Common myeloid progenitor, CD34-positive (primary cell): ENCODE data around the gene SIM2.

Experiments
- CTCF ChIA-PET: fragments of 350-600 bp; sonication (Branson Sonifier 250); formaldehyde crosslinking; loops from one replicate; lab custom pipeline; 2021; ENCODE audit warnings: antibody characterized with exemption; lab: Charles Lee
- POLR2A ChIA-PET: fragments of 350-600 bp; sonication (Branson Sonifier 250); formaldehyde crosslinking; loops from one replicate; lab custom pipeline; 2021; ENCODE audit warnings: antibody characterized with exemption; lab: Charles Lee
- DNase-seq, 3 donors: peaks; one replicate each; pipeline versions ENCODE4 v3.0.0 to v3.0.0-alpha.2; 2013
- H3K27ac ChIP-seq, 2 experiments: 1 replicate in 1 of 2; 2 replicates in 1 of 2; pipeline ENCODE4 v1.7.0; 2013; ENCODE audit warnings: inconsistent platforms in 2 of 2, low read length in 2 of 2, mild to moderate bottlenecking in 2 of 2, low read depth in 1 of 2, moderate library complexity in 1 of 2; ENCODE audit not compliant: severe bottlenecking in 2 of 2, insufficient read depth in 1 of 2, poor library complexity in 1 of 2
- H3K27me3 ChIP-seq, 5 experiments: replicated peaks in 2 of 5; 1 replicate in 3 of 5; 2 replicates in 2 of 5; pipeline versions ENCODE4 v1.6.1 to v1.7.0; 2013; ENCODE audit warnings: low read length in 4 of 5, mild to moderate bottlenecking in 2 of 5, moderate library complexity in 2 of 5, inconsistent platforms in 1 of 5; ENCODE audit not compliant: insufficient read depth in 5 of 5, control insufficient read depth in 4 of 5
- H3K36me3 ChIP-seq, 4 experiments: 1 replicate in 2 of 4; 2 replicates in 2 of 4; pipeline versions ENCODE4 v1.6.1 to v1.7.0; 2013; ENCODE audit warnings: low read length in 3 of 4, control low read depth in 1 of 4, mild to moderate bottlenecking in 1 of 4; ENCODE audit not compliant: control insufficient read depth in 4 of 4, insufficient read depth in 4 of 4
- H3K4me1 ChIP-seq, 4 experiments: 1 replicate in 3 of 4; 2 replicates in 1 of 4; pipeline versions ENCODE4 v1.6.1 to v1.7.1; 2013; ENCODE audit warnings: low read length in 3 of 4, mild to moderate bottlenecking in 3 of 4, control low read depth in 1 of 4, inconsistent platforms in 1 of 4, moderate library complexity in 1 of 4; ENCODE audit not compliant: control insufficient read depth in 4 of 4, insufficient read depth in 4 of 4; ENCODE audit errors: control extremely low read depth in 1 of 4
- H3K4me3 ChIP-seq, 7 experiments: 1 replicate in 4 of 7; 2 replicates in 3 of 7; pipeline versions ENCODE4 v1.5.1 to v1.7.0; 2013; ENCODE audit warnings: mild to moderate bottlenecking in 7 of 7, low read length in 6 of 7, moderate library complexity in 6 of 7, inconsistent platforms in 2 of 7, low read depth in 2 of 7, control low read depth in 1 of 7; ENCODE audit not compliant: insufficient read depth in 4 of 7, control insufficient read depth in 1 of 7; ENCODE audit errors: extremely low read depth in 1 of 7
- H3K9me3 ChIP-seq, 5 experiments: 1 replicate in 4 of 5; 2 replicates in 1 of 5; pipeline versions ENCODE4 v1.6.1 to v1.7.1; 2013; ENCODE audit warnings: low read length in 4 of 5, mild to moderate bottlenecking in 2 of 5, inconsistent platforms in 1 of 5, low read depth in 1 of 5, moderate library complexity in 1 of 5; ENCODE audit not compliant: control insufficient read depth in 4 of 5, insufficient read depth in 2 of 5; ENCODE audit errors: control extremely low read depth in 1 of 5
- whole genome bisulfite sequencing: methylation state at CpG from one replicate; pipeline ENCODE4 v1.1.5; 2013; ENCODE audit not compliant: insufficient coverage; 5-methylcytosine and 5-hydroxymethylcytosine counted together

SIM2 gene

DNA sequence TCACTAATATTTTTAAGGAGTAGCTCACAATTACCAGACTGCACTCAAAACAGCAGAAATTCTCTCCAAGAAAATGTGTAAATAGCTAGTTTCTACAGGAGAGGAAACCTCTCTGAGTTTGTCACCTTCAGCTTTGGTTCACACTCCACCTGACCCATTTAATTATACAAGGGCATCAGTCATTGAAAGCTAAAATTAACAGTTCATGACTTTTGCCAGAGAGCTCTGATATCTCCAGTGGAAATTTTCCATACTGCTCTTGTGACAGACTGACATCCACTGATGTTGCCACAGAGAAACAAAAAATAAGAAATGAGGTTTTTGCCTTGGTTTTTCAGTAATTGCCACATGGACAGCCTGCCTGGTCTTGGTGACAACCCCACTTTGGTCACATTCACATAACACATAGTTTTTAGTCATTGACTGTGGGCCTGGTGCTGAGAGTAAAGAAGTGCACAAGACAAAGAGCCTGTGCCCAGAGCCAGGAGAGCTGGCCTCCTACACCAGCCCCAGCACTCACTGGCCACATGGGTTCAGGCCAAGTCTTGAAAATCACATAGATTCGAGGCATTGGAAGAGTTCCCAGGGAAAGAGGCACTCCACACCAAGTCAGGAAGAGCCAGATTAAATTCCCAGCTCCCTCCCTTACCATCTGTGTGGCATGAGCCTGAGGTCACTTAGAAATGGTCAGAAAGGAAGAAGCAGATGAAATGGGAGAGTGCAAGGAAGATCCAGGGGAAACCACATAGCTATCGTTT, 13.8 kb upstream of the SIM2 start:
- H3K9me3 ChIP-seq, result peaks cover 4 to 23% (median 16%) of the 10 kb centered on the region in 5 experiments
- H3K27me3 ChIP-seq, result peaks cover 9 to 83% (median 28%) of the 10 kb centered on the region in 5 experiments
- no peak for DNase-seq
- WGBS, result no CpG with 5 or more reads among the region's 2 CpGs
- no peaks in the 10 kb centered on the region for H3K36me3 ChIP-seq
- no peak overlapping the region for H3K27ac ChIP-seq
- ChIA-PET POLR2A (no interaction called here), CTCF (interaction anchor here (1.2 kb wide), 1 partner anchor 54 kb away, joined by 4 read pairs; no protein-coding TSS in a partner anchor)
- no peak overlapping the region for H3K4me3 ChIP-seq
- H3K4me1 ChIP-seq, result no peaks in the 10 kb centered on the region

DNA sequence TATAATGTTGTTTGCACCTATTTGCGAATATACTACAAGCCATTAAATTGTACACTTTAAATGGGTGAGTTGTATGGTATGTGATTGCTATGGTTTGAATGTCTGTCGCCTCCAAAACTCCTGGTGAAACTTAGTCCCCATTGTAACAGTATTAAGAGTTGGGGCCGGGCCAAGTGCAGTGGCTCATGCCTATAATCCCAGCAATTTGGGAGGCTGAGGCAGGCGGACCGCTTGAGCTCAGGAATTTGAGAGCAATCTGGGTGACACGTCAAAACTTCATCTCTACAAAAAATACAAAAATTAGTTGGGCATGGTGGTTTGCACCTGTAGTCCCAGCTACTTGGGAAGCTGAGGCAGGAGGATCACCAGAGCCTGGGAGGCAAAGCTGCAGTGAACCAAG, 12.0 kb upstream of the SIM2 start:
- 93% methylated on average over 2 of the region's 6 CpGs for WGBS
- Histone ChIP-seq H3K27me3 (peaks cover 17 to 92% (median 41%) of the 10 kb centered on the region in 5 experiments), H3K36me3 (no peaks in the 10 kb centered on the region), H3K27ac (no peak overlapping the region), H3K9me3 (peaks cover 0 to 11% (median 2%) of the 10 kb centered on the region in 5 experiments), H3K4me1 (no peaks in the 10 kb centered on the region), H3K4me3 (no peak overlapping the region)
- no peak for DNase-seq
- ChIA-PET CTCF (interaction anchor here (0.7 to 0.8 kb wide), 2 partner anchors 22 to 265 kb away, joined by 3 read pairs; no protein-coding TSS in a partner anchor), POLR2A (no interaction called here)

DNA sequence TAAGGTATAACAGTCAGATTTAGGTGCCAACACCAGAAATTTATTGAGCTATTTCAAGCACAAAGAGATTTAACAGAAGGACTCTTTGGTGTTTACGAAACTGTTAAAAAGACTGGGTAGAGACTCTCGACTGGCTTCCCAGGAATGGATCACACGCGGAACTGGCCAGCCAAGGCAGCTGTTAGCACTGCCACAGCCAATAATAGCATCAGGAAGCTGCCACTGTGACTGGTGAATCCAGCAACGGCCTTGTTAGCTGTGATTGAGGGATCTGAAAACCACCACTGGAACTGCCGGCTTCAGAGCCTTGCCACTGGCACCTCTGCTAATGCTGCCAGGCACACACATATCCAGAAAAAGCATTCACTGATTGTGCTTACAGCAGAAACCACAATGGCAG, 10.6 kb upstream of the SIM2 start:
- ChIA-PET CTCF (interaction anchor here (0.9 kb wide), 1 partner anchor 13 kb away, joined by 3 read pairs; no protein-coding TSS in a partner anchor), POLR2A (no interaction called here)
- no peak for DNase-seq
- Histone ChIP-seq H3K9me3 (peaks cover 0 to 10% (median 2%) of the 10 kb centered on the region in 5 experiments), H3K4me1 (peaks cover 0 to 2% (median 0%) of the 10 kb centered on the region in 4 experiments), H3K36me3 (no peaks in the 10 kb centered on the region), H3K27ac (no peak overlapping the region), H3K4me3 (no peak overlapping the region), H3K27me3 (peaks cover 15 to 95% (median 49%) of the 10 kb centered on the region in 5 experiments)
- 30% methylated on average over 6 of the region's 6 CpGs for WGBS

DNA sequence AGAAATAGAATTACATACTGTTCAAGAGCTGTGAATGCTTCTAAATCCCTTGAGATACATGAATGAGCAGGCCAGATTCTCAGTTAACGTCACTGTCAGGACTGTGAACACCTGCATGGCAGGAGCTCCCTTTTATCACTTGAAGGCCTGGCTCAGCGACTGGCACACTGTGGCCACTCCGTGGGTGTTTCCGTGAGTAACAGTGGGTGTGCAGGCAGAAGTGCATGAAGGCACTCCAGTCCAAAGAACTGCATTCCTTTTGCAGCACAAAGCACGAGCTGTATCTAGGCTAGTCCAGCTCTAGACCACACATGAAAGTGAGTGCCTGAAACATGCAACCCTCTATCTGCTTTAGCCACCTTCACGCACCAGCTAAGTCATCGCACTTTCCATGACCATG, 9.6 kb upstream of the SIM2 start:
- peaks cover 0 to 10% (median 2%) of the 10 kb centered on the region in 5 experiments for H3K9me3 ChIP-seq
- H3K27me3 ChIP-seq, result peaks cover 11 to 96% (median 49%) of the 10 kb centered on the region in 5 experiments
- ChIA-PET CTCF (interaction anchor here (1.4 kb wide), 1 partner anchor 24 kb away, joined by 3 read pairs; no protein-coding TSS in a partner anchor), POLR2A (interaction anchor here (0.5 kb wide), 1 partner anchor 141 kb away, joined by 3 read pairs; no protein-coding TSS in a partner anchor)
- DNase-seq, result no peak
- no peak overlapping the region for H3K27ac ChIP-seq
- no peak overlapping the region for H3K4me3 ChIP-seq
- H3K4me1 ChIP-seq, result peaks cover 0 to 2% (median 0%) of the 10 kb centered on the region in 4 experiments
- 85% methylated on average over 7 of the region's 7 CpGs for WGBS
- no peaks in the 10 kb centered on the region for H3K36me3 ChIP-seq

DNA sequence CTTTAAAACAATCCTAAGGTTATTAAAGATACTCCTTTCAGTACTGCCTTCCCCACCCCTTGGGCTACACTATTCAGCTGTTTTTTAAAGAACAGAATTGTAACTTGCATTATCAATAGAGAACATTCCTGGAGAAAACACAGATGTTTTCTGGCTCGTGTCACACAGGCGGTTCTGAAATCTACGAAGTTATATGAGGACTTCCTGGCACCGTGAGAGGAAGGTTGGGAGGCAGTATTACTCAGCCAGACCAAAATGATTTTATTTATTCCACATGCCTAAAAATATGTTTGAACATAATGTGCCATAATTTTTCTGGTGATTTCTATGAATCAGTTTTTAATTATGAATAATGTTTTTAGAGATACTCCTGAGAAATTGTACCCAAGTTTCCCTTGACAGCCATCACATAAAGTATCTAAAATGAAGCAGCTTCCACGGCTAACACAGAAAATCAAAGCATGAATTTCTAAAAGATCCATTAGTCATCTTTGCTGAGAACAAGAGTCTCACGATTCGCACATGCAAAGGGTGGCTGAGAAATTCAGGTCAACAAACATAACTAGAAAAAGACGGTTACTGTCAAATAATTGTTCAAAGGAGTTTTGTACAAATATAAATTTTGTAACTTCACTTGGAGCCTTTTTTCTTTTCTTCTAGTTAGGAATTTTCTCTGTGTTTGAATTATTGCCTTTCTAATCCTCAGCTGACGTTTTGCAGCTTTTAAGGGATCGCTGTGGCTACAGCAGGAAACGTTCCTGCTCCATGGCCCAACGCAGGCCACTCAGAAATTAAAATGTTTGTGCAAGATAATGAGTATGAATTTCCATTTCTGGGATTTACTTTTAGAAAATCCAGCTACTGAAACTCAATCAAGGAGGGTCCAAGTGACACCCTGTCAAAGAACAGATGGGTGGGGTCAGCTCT, 8.0 kb upstream of the SIM2 start:
- ChIA-PET CTCF (interaction anchor here (1.1 to 1.5 kb wide), 3 partner anchors 10 to 268 kb away, joined by 3 to 4 read pairs (median 3); no protein-coding TSS in a partner anchor), POLR2A (no interaction called here)
- DNase-seq, result no peak

DNA sequence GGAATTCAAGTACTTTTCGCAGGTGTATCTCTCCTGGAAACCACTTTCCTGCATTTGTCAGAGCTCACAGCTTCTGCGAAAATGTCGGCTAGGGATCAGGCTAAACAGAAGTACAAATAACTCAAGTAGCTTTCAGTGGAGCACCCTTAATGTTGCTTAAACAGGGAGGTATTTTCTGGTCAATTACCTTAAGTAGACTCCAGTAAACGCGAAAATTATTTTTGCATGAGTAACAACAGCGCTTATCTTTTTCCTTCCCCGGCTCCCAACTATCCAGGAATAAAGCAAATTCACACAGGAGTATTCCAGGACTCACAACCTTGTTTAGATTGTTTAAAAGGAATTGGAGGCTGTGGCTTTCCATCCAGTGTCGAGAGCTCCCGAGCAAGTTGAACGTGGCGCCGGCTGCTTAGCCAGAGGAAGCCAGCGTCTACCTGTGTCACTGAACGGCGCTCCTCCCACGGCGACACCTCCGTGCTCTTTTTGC, 7.3 kb upstream of the SIM2 start:
- Histone ChIP-seq H3K27me3 (peaks cover 9 to 98% (median 65%) of the 10 kb centered on the region in 5 experiments), H3K9me3 (peaks cover 0 to 10% (median 2%) of the 10 kb centered on the region in 5 experiments)

More for the DNA sequence above, 8.0 kb upstream of the SIM2 start:
- WGBS, result 4% methylated on average over 5 of the region's 12 CpGs
- H3K27me3 ChIP-seq, result peaks cover 9 to 97% (median 64%) of the 10 kb centered on the region in 5 experiments
- H3K27ac ChIP-seq, result no peak overlapping the region
- H3K4me3 ChIP-seq, result no peak overlapping the region
- H3K36me3 ChIP-seq, result no peaks in the 10 kb centered on the region
- peaks cover 0 to 2% (median 0%) of the 10 kb centered on the region in 4 experiments for H3K4me1 ChIP-seq
- peaks cover 0 to 10% (median 2%) of the 10 kb centered on the region in 5 experiments for H3K9me3 ChIP-seq

More for the DNA sequence above, 7.3 kb upstream of the SIM2 start:
- DNase-seq, result peak in 1 of 3 donors; percentile 27
- ChIA-PET POLR2A (no interaction called here), CTCF (interaction anchor here (1.1 to 1.5 kb wide), 4 partner anchors 10 to 270 kb away, joined by 3 to 4 read pairs (median 4); no protein-coding TSS in a partner anchor)
- H3K27ac ChIP-seq, result no peak overlapping the region
- no peak overlapping the region for H3K4me3 ChIP-seq
- peaks cover 0 to 2% (median 0%) of the 10 kb centered on the region in 4 experiments for H3K4me1 ChIP-seq
- 15% methylated on average over 17 of the region's 18 CpGs for WGBS
- no peaks in the 10 kb centered on the region for H3K36me3 ChIP-seq
